HEK293 (cell line): ENCODE results near the gene HPCAL1.
A peak's percentile ranks its signal among the peaks of the same experiment; 100 is the strongest.

Source experiments
- HIC1 ChIP-seq: fragments of 450-650 bp; formaldehyde crosslinking; IDR thresholded peaks from 2 replicates; pipeline ENCODE4 v1.5.1; 2016; ENCODE audit warnings: missing biosample characterization, missing genetic modification characterization
- HOXA7 ChIP-seq: sonication (generic); formaldehyde crosslinking; IDR thresholded peaks from 2 replicates; pipeline ENCODE4 v1.8.1; 2022; ENCODE audit warnings: missing genetic modification reagents, borderline replicate concordance
- KLF16 ChIP-seq: fragments of 450-650 bp; formaldehyde crosslinking; IDR thresholded peaks from 2 replicates; pipeline ENCODE4 v1.5.1; 2017; ENCODE audit warnings: missing biosample characterization, missing genetic modification characterization
- PRDM1 ChIP-seq: fragments of 450-650 bp; formaldehyde crosslinking; IDR thresholded peaks from 2 replicates; pipeline ENCODE4; 2016; ENCODE audit warnings: missing biosample characterization, missing genetic modification characterization
- SCRT2 ChIP-seq: fragments of 450-650 bp; formaldehyde crosslinking; IDR thresholded peaks from 2 replicates; pipeline ENCODE4 v1.5.1; 2016; ENCODE audit warnings: missing biosample characterization, missing genetic modification characterization
- ZBTB26 ChIP-seq: fragments of 450-650 bp; formaldehyde crosslinking; optimal IDR thresholded peaks from 2 replicates; pipeline ENCODE3; 2016; ENCODE audit warnings: missing biosample characterization, mild to moderate bottlenecking, missing genetic modification characterization
- ZBTB48 ChIP-seq: fragments of 450-650 bp; formaldehyde crosslinking; IDR thresholded peaks from 2 replicates; pipeline ENCODE4 v1.5.1; 2016; ENCODE audit warnings: missing biosample characterization, missing genetic modification characterization
- ZBTB49 ChIP-seq: fragments of 450-650 bp; formaldehyde crosslinking; IDR thresholded peaks from 2 replicates; pipeline ENCODE4 v1.5.1; 2016; ENCODE audit warnings: missing biosample characterization, missing genetic modification characterization, low read depth
- ZBTB8A ChIP-seq: fragments of 450-650 bp; formaldehyde crosslinking; IDR thresholded peaks from 2 replicates; pipeline ENCODE4 v1.5.1; 2016; ENCODE audit warnings: missing biosample characterization, missing genetic modification characterization
- ZFP3 ChIP-seq: fragments of 450-650 bp; formaldehyde crosslinking; IDR thresholded peaks from 2 replicates; pipeline ENCODE4 v1.5.1; 2016; ENCODE audit warnings: low read depth, missing biosample characterization, missing genetic modification characterization
- ZFP69B ChIP-seq: fragments of 450-650 bp; formaldehyde crosslinking; IDR thresholded peaks from 2 replicates; pipeline ENCODE4 v1.5.1; 2016; ENCODE audit warnings: missing biosample characterization, missing genetic modification characterization
- ZIC2 ChIP-seq: fragments of 450-650 bp; formaldehyde crosslinking; IDR thresholded peaks from 2 replicates; pipeline ENCODE4 v1.5.1; 2016; ENCODE audit warnings: missing biosample characterization, missing genetic modification characterization
- ZNF112 ChIP-seq: fragments of 450-650 bp; formaldehyde crosslinking; IDR thresholded peaks from 2 replicates; pipeline ENCODE4 v1.5.0; 2017; ENCODE audit warnings: missing biosample characterization, missing genetic modification characterization
- ZNF211 ChIP-seq: fragments of 450-650 bp; formaldehyde crosslinking; IDR thresholded peaks from 2 replicates; pipeline ENCODE4 v1.5.1; 2016; ENCODE audit warnings: low read depth, missing biosample characterization, missing genetic modification characterization
- ZNF311 ChIP-seq: fragments of 450-650 bp; formaldehyde crosslinking; IDR thresholded peaks from 2 replicates; pipeline ENCODE4 v1.5.1; 2017; ENCODE audit warnings: missing biosample characterization, missing genetic modification characterization, borderline replicate concordance
- ZNF341 ChIP-seq: fragments of 450-650 bp; formaldehyde crosslinking; IDR thresholded peaks from 2 replicates; pipeline ENCODE4; 2016; ENCODE audit warnings: low read depth, missing biosample characterization, missing genetic modification characterization
- ZNF391 ChIP-seq: fragments of 450-650 bp; formaldehyde crosslinking; IDR thresholded peaks from 2 replicates; pipeline ENCODE4 v1.5.1; 2016; ENCODE audit warnings: low read depth, missing biosample characterization, missing genetic modification characterization, borderline replicate concordance
- ZNF488 ChIP-seq: fragments of 450-650 bp; formaldehyde crosslinking; IDR thresholded peaks from 2 replicates; pipeline ENCODE4 v1.5.1; 2016; ENCODE audit warnings: missing biosample characterization, missing genetic modification characterization
- ZNF518A ChIP-seq: fragments of 450-650 bp; formaldehyde crosslinking; conservative IDR thresholded peaks from 2 replicates; pipeline ENCODE4 v1.5.1; 2016; ENCODE audit warnings: low read depth, missing biosample characterization, missing genetic modification characterization
- ZNF558 ChIP-seq: fragments of 450-650 bp; formaldehyde crosslinking; IDR thresholded peaks from 2 replicates; pipeline ENCODE4 v1.5.1; 2016; ENCODE audit warnings: missing biosample characterization, missing genetic modification characterization
- ZNF600 ChIP-seq: fragments of 450-650 bp; formaldehyde crosslinking; IDR thresholded peaks from 2 replicates; pipeline ENCODE4 v1.5.1; 2016; ENCODE audit warnings: missing biosample characterization, missing genetic modification characterization
- ZNF624 ChIP-seq: fragments of 450-650 bp; formaldehyde crosslinking; IDR thresholded peaks from 2 replicates; pipeline ENCODE4 v1.5.1; 2017; ENCODE audit warnings: missing biosample characterization, missing genetic modification characterization
- ZNF626 ChIP-seq: fragments of 450-650 bp; sonication (Bioruptor Pico); formaldehyde crosslinking; IDR thresholded peaks from 2 replicates; pipeline ENCODE4 v1.5.1; 2018; ENCODE audit warnings: missing biosample characterization, missing genetic modification characterization, inconsistent platforms
- ZNF768 ChIP-seq: fragments of 450-650 bp; formaldehyde crosslinking; IDR thresholded peaks from 2 replicates; pipeline ENCODE4 v1.5.1; 2018; ENCODE audit warnings: missing biosample characterization, mild to moderate bottlenecking, missing genetic modification characterization
- ZNF777 ChIP-seq: fragments of 450-650 bp; formaldehyde crosslinking; IDR thresholded peaks from 2 replicates; pipeline ENCODE4 v1.5.1; 2017; ENCODE audit warnings: missing biosample characterization, missing genetic modification characterization, borderline replicate concordance
- ZXDB ChIP-seq: fragments of 450-650 bp; formaldehyde crosslinking; IDR thresholded peaks from 2 replicates; pipeline ENCODE4 v1.5.1; 2016; ENCODE audit warnings: missing biosample characterization, missing genetic modification characterization

Gene HPCAL1

GRCh38 chr2:10448576-10449485, 146.1 kb downstream of the HPCAL1 start (continued):
- TF ChIP-seq ZNF211 (tag by site-specific recombination), result no peak
- peak; percentile 52 for TF ChIP-seq ZNF341 (tag by site-specific recombination)
- TF ChIP-seq ZNF768 (tag by site-specific recombination), result no peak
- peak; percentile 37; the same call in 1 of the 2 replicates for TF ChIP-seq ZXDB (tag by site-specific recombination)
- no peak for TF ChIP-seq ZNF488 (tag by site-specific recombination)
- TF ChIP-seq HOXA7, result no peak
- no peak for TF ChIP-seq ZNF558 (tag by site-specific recombination)
- TF ChIP-seq ZBTB26 (tag by site-specific recombination), result peak; percentile 79
- no peak for TF ChIP-seq ZNF311 (tag by site-specific recombination)
- no peak for TF ChIP-seq ZNF391
- 0 out of 2 replicates have a peak, but pooled peaks have one; percentile 24 for TF ChIP-seq HIC1 (tag by site-specific recombination)
- TF ChIP-seq ZNF626, result no peak
- TF ChIP-seq ZBTB49 (tag by site-specific recombination), result no peak
- TF ChIP-seq ZNF518A (tag by site-specific recombination), result no peak
- peak; percentile 64 for TF ChIP-seq SCRT2 (tag by site-specific recombination)
- no peak for TF ChIP-seq PRDM1 (tag by site-specific recombination)
- TF ChIP-seq ZFP69B (tag by site-specific recombination), result peak; percentile 79
- no peak for TF ChIP-seq ZFP3 (tag by site-specific recombination)
- no peak for TF ChIP-seq ZNF624
- peak; percentile 64 for TF ChIP-seq ZBTB8A (tag by site-specific recombination)
- TF ChIP-seq KLF16 (tag by site-specific recombination), result peak; percentile 29; the same call in 1 of the 2 replicates
- peak; percentile 76; the same call in 1 of the 2 replicates for TF ChIP-seq ZBTB48 (tag by site-specific recombination)
- TF ChIP-seq ZNF777, result peak; percentile 70; the same call in 1 of the 2 replicates
- TF ChIP-seq ZIC2 (tag by site-specific recombination), result peak; percentile 28
- TF ChIP-seq ZNF112 (tag by site-specific recombination), result no peak
- peak; percentile 87 for TF ChIP-seq ZNF600 (tag by site-specific recombination)
